ENCODE results near the gene GPR87.

- no peak for TF ChIP-seq CTCF (conservative IDR thresholded peaks at IDR 0.05 in 1 of 2, IDR thresholded peaks at IDR 0.05 in 1 of 2; ENCODE audit: low read depth in 1 of 2, low read length in 2 of 2)
- TF ChIP-seq EZH2 (IDR thresholded peaks at IDR 0.05; ENCODE audit: low read length, missing control alignments), result no peak
Measured at GRCh38 chr3:151328298-151328995, 11.8 kb upstream of the GPR87 start.
